ENCODE results near the gene SYT5.

DNA sequence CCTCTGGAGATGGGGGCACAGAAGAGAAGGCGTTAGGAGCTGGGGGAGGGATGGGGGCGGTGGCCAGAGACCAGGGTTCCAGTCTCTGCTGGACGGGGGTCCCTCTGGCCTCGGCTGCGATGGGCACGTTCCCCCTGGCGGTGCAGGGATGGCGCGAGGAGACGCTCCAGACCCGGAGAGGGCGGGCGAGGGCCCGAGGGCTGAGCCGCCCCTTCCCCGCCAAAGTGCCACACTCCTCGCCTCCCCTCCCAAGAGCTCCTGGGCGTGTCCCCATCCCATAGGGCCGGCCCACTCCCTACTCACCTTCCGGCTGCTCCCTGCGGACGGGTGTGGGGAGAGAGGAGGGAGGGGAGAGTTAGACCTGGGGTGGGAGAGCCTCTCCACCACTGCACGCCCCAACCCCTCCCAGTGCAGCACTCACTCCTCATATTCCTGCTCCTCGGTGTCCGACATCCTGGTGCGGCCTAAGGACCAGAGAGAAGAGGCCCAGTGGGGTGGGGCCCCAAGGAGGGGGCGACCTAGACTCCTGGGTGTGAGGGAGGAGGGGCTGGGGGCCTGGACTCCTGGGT, 33.3 kb downstream of the SYT5 start:
- TF ChIP-seq, protein P1, sequence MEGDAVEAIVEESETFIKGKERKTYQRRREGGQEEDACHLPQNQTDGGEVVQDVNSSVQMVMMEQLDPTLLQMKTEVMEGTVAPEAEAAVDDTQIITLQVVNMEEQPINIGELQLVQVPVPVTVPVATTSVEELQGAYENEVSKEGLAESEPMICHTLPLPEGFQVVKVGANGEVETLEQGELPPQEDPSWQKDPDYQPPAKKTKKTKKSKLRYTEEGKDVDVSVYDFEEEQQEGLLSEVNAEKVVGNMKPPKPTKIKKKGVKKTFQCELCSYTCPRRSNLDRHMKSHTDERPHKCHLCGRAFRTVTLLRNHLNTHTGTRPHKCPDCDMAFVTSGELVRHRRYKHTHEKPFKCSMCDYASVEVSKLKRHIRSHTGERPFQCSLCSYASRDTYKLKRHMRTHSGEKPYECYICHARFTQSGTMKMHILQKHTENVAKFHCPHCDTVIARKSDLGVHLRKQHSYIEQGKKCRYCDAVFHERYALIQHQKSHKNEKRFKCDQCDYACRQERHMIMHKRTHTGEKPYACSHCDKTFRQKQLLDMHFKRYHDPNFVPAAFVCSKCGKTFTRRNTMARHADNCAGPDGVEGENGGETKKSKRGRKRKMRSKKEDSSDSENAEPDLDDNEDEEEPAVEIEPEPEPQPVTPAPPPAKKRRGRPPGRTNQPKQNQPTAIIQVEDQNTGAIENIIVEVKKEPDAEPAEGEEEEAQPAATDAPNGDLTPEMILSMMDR (IDR thresholded peaks at IDR 0.05): no peak
- no peak for TF ChIP-seq ZFX (IDR thresholded peaks at IDR 0.05; ENCODE audit: borderline replicate concordance)

All from 22Rv1 (cell line).